ENCODE data around the gene MRPS14. TPM values are rescaled to one million over a fixed set of nuclear protein-coding genes. Genes with fewer than 3 reads are reported as not detected.

The MRPS14 gene
- 15.3 and 16.7 TPM in 2 replicates for total RNA-seq

GRCh38 chr1:175023043-175023921 lies at the start of gene MRPS14:
MRPS14 (minus strand) TSS chr1:175023425; CDS start chr1:175023408, 17 bp downstream.

GRCh38 chr1:175067362-175068106 lies 44.3 kb upstream of the MRPS14 start, which contains the start of gene TNN:
TNN (plus strand) TSS chr1:175067833; CDS start chr1:175077419, 9,586 bp downstream.

DNA sequence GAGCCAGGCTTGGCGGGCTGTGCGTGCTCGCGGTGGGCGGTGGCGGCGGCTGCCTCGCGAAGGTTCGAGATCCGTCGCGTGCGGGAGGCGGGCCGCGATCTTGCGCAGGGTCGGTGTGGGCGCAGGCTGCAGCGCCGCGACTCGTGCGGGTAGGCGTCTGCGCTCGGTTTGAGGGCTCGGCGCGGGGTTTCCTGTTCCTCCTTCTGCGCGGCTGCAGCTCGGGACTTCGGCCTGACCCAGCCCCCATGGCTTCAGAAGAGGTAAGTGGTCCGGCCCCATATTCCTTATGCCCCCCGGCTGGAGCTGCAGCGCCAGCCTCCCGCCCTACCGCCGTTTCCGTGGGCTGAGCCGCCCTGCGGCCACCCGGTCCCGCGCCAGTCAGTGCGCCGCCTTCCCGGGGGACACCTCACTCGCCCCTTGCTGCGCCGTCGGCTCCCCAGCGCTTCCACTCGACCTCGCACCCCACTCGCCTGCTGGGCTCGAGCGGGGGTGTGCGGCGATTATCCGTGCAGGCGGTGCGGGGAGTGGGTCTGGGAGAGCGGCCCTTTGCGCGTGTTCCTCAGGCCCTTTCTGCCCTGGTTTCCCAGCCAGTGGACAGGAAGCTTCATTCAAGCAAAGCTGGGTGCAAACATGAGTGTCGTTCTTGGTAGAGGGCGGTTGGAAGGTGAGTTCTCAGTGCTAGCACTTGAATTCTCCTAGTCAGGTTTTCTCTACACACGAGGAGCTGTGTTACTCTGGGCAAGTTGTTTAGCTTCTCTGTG lies 23.1 kb downstream of the MRPS14 start, which contains the start of gene CACYBP:
Gene CACYBP, plus strand, starts transcription at position 12 of the 761 bp plus-strand sequence. Its CDS starts 234 bp downstream, at position 246.

Other genes starting within 250 kb of the MRPS14 start
- 153 and 158 TPM in 2 replicates for gene CACYBP, start 23.5 kb downstream of the MRPS14 start, total RNA-seq
- gene TNN, start 44.4 kb upstream of the MRPS14 start, total RNA-seq: not detected in 2 replicates
- under 0.01 TPM in 1 of 2 replicates, not detected in the other for gene KIAA0040, start 169.4 kb upstream of the MRPS14 start, total RNA-seq